Measurements from ENCODE around the gene SERPINB3.
"Not testable (repeated sequence)": the region's sequence is repeated elsewhere in the genome, so short reads cannot be mapped to it uniquely, and the experiment has no call there.

SERPINB3 gene

GRCh38 chr18:63664571-63664970 is 2.9 kb upstream of the SERPINB3 start:
- H3K4me2 ChIP-seq: no peak overlapping the region
- H3K27me3 ChIP-seq (ENCODE audit: insufficient read depth, low read depth): no peaks in the 10 kb centered on the region
- no peak for TF ChIP-seq CTCF (conservative IDR thresholded peaks at IDR 0.05; ENCODE audit: low read depth, low read length)
- no peak overlapping the region for H2AFZ ChIP-seq (ENCODE audit: low read depth)
- H3K4me3 ChIP-seq (IDR thresholded peaks at IDR 0.05; ENCODE audit: insufficient read depth, low read depth, low read length): no peak overlapping the region
- no peaks in the 10 kb centered on the region for H3K36me3 ChIP-seq (ENCODE audit: insufficient read depth)
- H4K20me1 ChIP-seq (ENCODE audit: insufficient read depth): no peaks in the 10 kb centered on the region
- H3K9ac ChIP-seq: no peak overlapping the region
- H3K79me2 ChIP-seq (ENCODE audit: insufficient read depth, low read depth): no peaks in the 10 kb centered on the region
- H3K27ac ChIP-seq: no peak overlapping the region
- H3K4me1 ChIP-seq (ENCODE audit: low read depth, poor library complexity, severe bottlenecking): no peaks in the 10 kb centered on the region

- not testable (repeated sequence) for H4K20me1 ChIP-seq (ENCODE audit: insufficient read depth); H3K36me3 ChIP-seq (ENCODE audit: insufficient read depth); H3K27me3 ChIP-seq (ENCODE audit: insufficient read depth, low read depth); H3K27ac ChIP-seq; H3K4me2 ChIP-seq; H3K9ac ChIP-seq; H3K79me2 ChIP-seq (ENCODE audit: insufficient read depth, low read depth); H2AFZ ChIP-seq (ENCODE audit: low read depth); H3K4me3 ChIP-seq (IDR thresholded peaks at IDR 0.05; ENCODE audit: insufficient read depth, low read depth, low read length); H3K4me1 ChIP-seq (ENCODE audit: low read depth, poor library complexity, severe bottlenecking)
Measured at GRCh38 chr18:63658920-63659319, 2.8 kb downstream of the SERPINB3 start.

GRCh38 chr18:63650271-63650670 is 11.4 kb downstream of the SERPINB3 start:
- H4K20me1 ChIP-seq (ENCODE audit: insufficient read depth); H3K9ac ChIP-seq; H3K27ac ChIP-seq; H3K36me3 ChIP-seq (ENCODE audit: insufficient read depth); H3K4me2 ChIP-seq; H3K27me3 ChIP-seq (ENCODE audit: insufficient read depth, low read depth); H2AFZ ChIP-seq (ENCODE audit: low read depth); H3K79me2 ChIP-seq (ENCODE audit: insufficient read depth, low read depth); H3K4me3 ChIP-seq (IDR thresholded peaks at IDR 0.05; ENCODE audit: insufficient read depth, low read depth, low read length); H3K4me1 ChIP-seq (ENCODE audit: low read depth, poor library complexity, severe bottlenecking): not testable (repeated sequence)

- H3K4me2 ChIP-seq: no peak overlapping the region
- H3K4me1 ChIP-seq (ENCODE audit: low read depth, poor library complexity, severe bottlenecking): no peaks in the 10 kb centered on the region
- H3K4me3 ChIP-seq (IDR thresholded peaks at IDR 0.05; ENCODE audit: insufficient read depth, low read depth, low read length): no peak overlapping the region
- no peaks in the 10 kb centered on the region for H3K36me3 ChIP-seq (ENCODE audit: insufficient read depth)
- H4K20me1 ChIP-seq (ENCODE audit: insufficient read depth): no peaks in the 10 kb centered on the region
- H3K27me3 ChIP-seq (ENCODE audit: insufficient read depth, low read depth): no peaks in the 10 kb centered on the region
- no peak overlapping the region for H2AFZ ChIP-seq (ENCODE audit: low read depth)
- no peak overlapping the region for H3K27ac ChIP-seq
- no peaks in the 10 kb centered on the region for H3K79me2 ChIP-seq (ENCODE audit: insufficient read depth, low read depth)
- H3K9ac ChIP-seq: no peak overlapping the region
- TF ChIP-seq CTCF (conservative IDR thresholded peaks at IDR 0.05; ENCODE audit: low read depth, low read length): no peak
Measured at GRCh38 chr18:63648241-63648640, 13.5 kb downstream of the SERPINB3 start.

GRCh38 chr18:63646936-63647335 is 14.8 kb downstream of the SERPINB3 start:
- Histone ChIP-seq H3K27ac (no peak overlapping the region), H3K4me1 (ENCODE audit: low read depth, poor library complexity, severe bottlenecking) (no peaks in the 10 kb centered on the region), H3K9ac (no peak overlapping the region), H3K79me2 (ENCODE audit: insufficient read depth, low read depth) (no peaks in the 10 kb centered on the region), H2AFZ (ENCODE audit: low read depth) (no peak overlapping the region), H3K27me3 (ENCODE audit: insufficient read depth, low read depth) (no peaks in the 10 kb centered on the region), H3K36me3 (ENCODE audit: insufficient read depth) (no peaks in the 10 kb centered on the region), H4K20me1 (ENCODE audit: insufficient read depth) (no peaks in the 10 kb centered on the region), H3K4me3 (IDR thresholded peaks at IDR 0.05; ENCODE audit: insufficient read depth, low read depth, low read length) (no peak overlapping the region), H3K4me2 (no peak overlapping the region)
- TF ChIP-seq CTCF (conservative IDR thresholded peaks at IDR 0.05; ENCODE audit: low read depth, low read length): no peak

GRCh38 chr18:63644694-63645093 is 17.0 kb downstream of the SERPINB3 start:
- H3K27ac ChIP-seq; H3K79me2 ChIP-seq (ENCODE audit: insufficient read depth, low read depth); H3K4me1 ChIP-seq (ENCODE audit: low read depth, poor library complexity, severe bottlenecking); H2AFZ ChIP-seq (ENCODE audit: low read depth); H3K4me2 ChIP-seq; H3K4me3 ChIP-seq (IDR thresholded peaks at IDR 0.05; ENCODE audit: insufficient read depth, low read depth, low read length); H3K27me3 ChIP-seq (ENCODE audit: insufficient read depth, low read depth); H3K36me3 ChIP-seq (ENCODE audit: insufficient read depth); H3K9ac ChIP-seq; H4K20me1 ChIP-seq (ENCODE audit: insufficient read depth): not testable (repeated sequence)

GRCh38 chr18:63644142-63644541 is 17.6 kb downstream of the SERPINB3 start, which contains the start of gene SERPINB4:
Gene SERPINB4 (minus strand): TSS chr18:63644256. CDS start chr18:63643577, 679 bp downstream.
- H3K27me3 ChIP-seq (ENCODE audit: insufficient read depth, low read depth); H2AFZ ChIP-seq (ENCODE audit: low read depth); H3K4me3 ChIP-seq (IDR thresholded peaks at IDR 0.05; ENCODE audit: insufficient read depth, low read depth, low read length); H3K36me3 ChIP-seq (ENCODE audit: insufficient read depth); H4K20me1 ChIP-seq (ENCODE audit: insufficient read depth); H3K79me2 ChIP-seq (ENCODE audit: insufficient read depth, low read depth); H3K4me2 ChIP-seq; H3K4me1 ChIP-seq (ENCODE audit: low read depth, poor library complexity, severe bottlenecking); H3K9ac ChIP-seq; H3K27ac ChIP-seq: not testable (repeated sequence)

- H4K20me1 ChIP-seq (ENCODE audit: insufficient read depth); H3K27ac ChIP-seq; H3K4me3 ChIP-seq (IDR thresholded peaks at IDR 0.05; ENCODE audit: insufficient read depth, low read depth, low read length); H2AFZ ChIP-seq (ENCODE audit: low read depth); H3K4me2 ChIP-seq; H3K9ac ChIP-seq; H3K79me2 ChIP-seq (ENCODE audit: insufficient read depth, low read depth); H3K36me3 ChIP-seq (ENCODE audit: insufficient read depth); H3K27me3 ChIP-seq (ENCODE audit: insufficient read depth, low read depth); H3K4me1 ChIP-seq (ENCODE audit: low read depth, poor library complexity, severe bottlenecking): not testable (repeated sequence)
Measured at GRCh38 chr18:63642668-63643356, 18.9 kb downstream of the SERPINB3 start.

Data from KMS-11 (cell line).